GM13977 (cell line): Measurements from ENCODE around the gene SLC44A5.
"Not testable (repeated sequence)": the region's sequence is repeated elsewhere in the genome, so short reads cannot be mapped to it uniquely, and the experiment has no call there.

Experiments used
- DNase-seq: peaks from one replicate; pipeline ENCODE4 v3.0.0; 2012; ENCODE audit warnings: low spot score
- CTCF ChIP-seq: IDR thresholded peaks from 2 replicates; pipeline ENCODE4 v1.5.1; 2012; ENCODE audit warnings: mild to moderate bottlenecking, control low read depth; ENCODE audit not compliant: insufficient read depth; ENCODE audit errors: extremely low read depth, missing control alignments
- in situ Hi-C: fragments of 300-500 bp; cut with MboI; formaldehyde crosslinking; loops from one replicate; pipeline ENCODE4 v1.12.0; 2022; ENCODE audit warnings: low sequenced_read_pairs, low pct_unique_long_range_greater_than_20kb, mixed read lengths, inconsistent platforms; ENCODE audit not compliant: unreplicated experiment

The SLC44A5 gene

GRCh38 chr1:75614399-75614756, 3.5 kb upstream of the SLC44A5 start:
- no peak for DNase-seq
- in situ Hi-C loops = no loop called here
- no peak for TF ChIP-seq CTCF

GRCh38 chr1:75613916-75614315, 3.0 kb upstream of the SLC44A5 start:
- in situ Hi-C loops = no loop called here
- DNase-seq = no peak
- no peak for TF ChIP-seq CTCF

GRCh38 chr1:75612976-75613375, 2.1 kb upstream of the SLC44A5 start:
- no peak for TF ChIP-seq CTCF
- in situ Hi-C loops = no loop called here
- no peak for DNase-seq

- DNase-seq = no peak
- in situ Hi-C loops = no loop called here
- no peak for TF ChIP-seq CTCF
Observed at GRCh38 chr1:75602486-75602885, 8.4 kb downstream of the SLC44A5 start.

GRCh38 chr1:75600781-75601180, 10.1 kb downstream of the SLC44A5 start:
- TF ChIP-seq CTCF = no peak
- no peak for DNase-seq
- in situ Hi-C loops = no loop called here

GRCh38 chr1:75594327-75594726, 16.6 kb downstream of the SLC44A5 start:
- in situ Hi-C loops = no loop called here
- DNase-seq = no peak
- TF ChIP-seq CTCF = no peak

- DNase-seq, in situ Hi-C loops: not testable (repeated sequence)
Observed at GRCh38 chr1:75593457-75593856, 17.5 kb downstream of the SLC44A5 start.

- no peak for DNase-seq
- no peak for TF ChIP-seq CTCF
- in situ Hi-C loops = no loop called here
Observed at GRCh38 chr1:75589637-75590036, 21.3 kb downstream of the SLC44A5 start.
